Activated naive CD4-positive, alpha-beta T cell treated with anti-CD3 and anti-CD28 coated beads for 36 hours (primary cell): Measurements from ENCODE around the gene HYAL3. TPM values are rescaled to one million over a fixed set of nuclear protein-coding genes. Genes with fewer than 3 reads are reported as not detected.

Experiments
- CTCF ChIA-PET: fragments of 350-600 bp; sonication (Branson Sonifier 250); formaldehyde crosslinking; loops from one replicate; lab custom pipeline; 2021; ENCODE audit warnings: antibody characterized with exemption; lab: Charles Lee
- DNase-seq: peaks from one replicate; pipeline ENCODE4 v3.0.0-alpha.2; 2020
- H3K27ac Mint-ChIP-seq: one replicate; pipeline ENCODE4 v1.8.0; 2021; ENCODE audit warnings: mild to moderate bottlenecking, mixed read lengths
- H3K27me3 Mint-ChIP-seq: one replicate; pipeline ENCODE4 v1.8.0; 2021; ENCODE audit warnings: low read depth, mixed read lengths
- H3K36me3 Mint-ChIP-seq: one replicate; pipeline ENCODE4 v1.8.0; 2021; ENCODE audit warnings: low read depth, mixed read lengths
- H3K4me1 Mint-ChIP-seq: one replicate; pipeline ENCODE4 v1.8.0; 2021; ENCODE audit warnings: low read depth, mixed read lengths
- H3K4me3 Mint-ChIP-seq: one replicate; pipeline ENCODE4 v1.8.0; 2021; ENCODE audit warnings: mild to moderate bottlenecking, moderate library complexity, mixed read lengths
- H3K9me3 Mint-ChIP-seq: one replicate; pipeline ENCODE4 v1.8.0; 2021; ENCODE audit warnings: mixed read lengths
- intact Hi-C: fragments of 100-400 bp; cut with micrococcal nuclease; formaldehyde crosslinking; loops from one replicate; pipeline ENCODE4 v1.15.1; 2023
- total RNA-seq, 2 experiments: library from RNA; stranded (reverse); gene quantifications; one replicate each; pipeline ENCODE4 v1.2.3, GENCODE V29; 2021

HYAL3 gene
- total RNA-seq = under 1 TPM; 0.74 to 0.88 TPM

DNA sequence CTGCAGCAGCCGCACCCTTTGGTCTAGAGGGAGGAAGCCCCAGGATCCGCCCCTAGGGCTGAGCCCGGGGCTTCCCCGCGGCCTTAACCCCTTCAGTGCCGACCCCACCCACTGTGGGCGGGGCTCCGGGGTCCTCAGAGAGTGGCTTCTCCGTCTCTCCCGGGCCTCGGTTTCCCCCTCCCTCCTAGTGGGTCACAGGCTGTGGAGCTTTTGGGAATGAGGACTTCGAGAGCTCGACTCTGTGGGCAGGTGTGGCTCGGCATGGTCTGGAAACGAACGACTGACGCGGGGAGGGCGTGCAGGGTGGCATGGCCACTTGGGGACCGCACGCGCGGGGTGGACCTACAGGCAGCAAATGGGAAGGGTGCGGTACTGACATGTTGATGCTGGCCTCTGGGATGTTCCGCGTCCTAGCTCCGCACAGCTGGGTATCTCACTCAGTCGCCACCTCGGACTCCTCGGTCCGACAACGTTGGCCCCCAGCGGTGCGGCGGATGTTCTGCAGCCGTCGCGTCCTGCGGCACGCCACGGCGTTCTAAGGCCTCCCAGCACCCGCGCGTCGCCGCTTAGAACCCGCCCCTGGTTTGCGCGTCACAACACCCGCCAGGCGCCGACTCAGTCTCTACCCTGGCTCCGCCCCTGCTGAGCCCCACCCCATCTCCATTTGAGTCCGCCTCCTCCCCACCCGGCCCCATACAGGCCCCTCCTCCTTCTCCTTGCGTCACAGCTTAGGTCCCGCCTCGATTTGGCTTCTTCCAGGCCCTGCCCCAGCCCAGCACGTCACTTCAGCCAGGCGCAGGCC, at the start of gene HYAL3, which contains the start of gene NAA80:
HYAL3 (minus strand) TSS at position 570 of the 802 bp plus-strand sequence. CDS start 3,803 bp downstream, outside the sequence.
NAA80 (minus strand) TSS at position 570 of the 802 bp plus-strand sequence. CDS start 1,942 bp downstream, outside the sequence.
- CTCF ChIA-PET = interaction anchor here (0.6 to 2.3 kb wide), 10 partner anchors 16 to 199 kb away, joined by 3 to 15 read pairs (median 5); partner anchors contain the start of gene RASSF1
- Mint-ChIP-seq H3K27ac (peak within 1 kb of the TSS; percentile 97), H3K4me1 (peaks cover 25% of the 10 kb centered on the region), H3K4me3 (peak within 1 kb of the TSS; percentile 99), H3K9me3 (no peaks in the 10 kb centered on the region), H3K36me3 (peaks cover 2% of the 10 kb centered on the region), H3K27me3 (no peaks in the 10 kb centered on the region)
- DNase-seq = peak; percentile 100
- intact Hi-C loops = loop anchor here (1.0 to 2.0 kb wide), 8 partner anchors 22 to 358 kb away; partner anchors contain the start of genes GNAI2, RBM6 and TMEM115

DNA sequence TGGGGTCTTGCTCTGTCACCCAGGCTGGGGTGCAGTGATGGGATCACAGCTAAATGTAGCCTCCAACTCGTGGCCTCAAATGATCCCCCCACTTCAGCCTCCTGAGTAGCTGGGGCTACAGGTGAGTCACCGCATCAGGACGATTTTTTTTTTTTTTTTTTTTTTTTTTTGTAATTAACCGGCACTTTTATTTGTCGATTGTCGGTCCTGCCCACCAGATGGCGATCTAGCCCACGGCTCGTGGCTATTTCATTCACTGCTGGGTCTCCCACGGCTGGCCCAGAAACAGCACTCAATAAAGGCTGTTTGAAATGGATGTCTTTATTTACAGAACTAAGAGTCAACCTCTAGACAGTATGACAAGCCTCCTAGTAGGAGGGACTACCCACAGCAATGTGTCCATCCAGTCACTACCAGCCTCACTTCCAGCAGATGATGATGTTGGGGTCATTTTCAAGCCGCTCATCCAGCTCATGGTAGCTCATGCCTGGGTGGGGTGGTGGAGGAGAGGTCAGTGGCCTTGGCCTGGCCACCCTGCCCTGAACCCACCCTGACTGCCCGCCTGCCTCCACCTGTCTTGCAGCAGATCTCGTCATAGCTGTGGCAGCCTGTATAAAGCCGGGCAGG, 48.1 kb upstream of the HYAL3 start:
- CTCF ChIA-PET = interaction anchor here (0.6 to 4.1 kb wide), 15 partner anchors 9 to 269 kb away, joined by 3 to 29 read pairs (median 4); partner anchors contain the start of genes HYAL3 and NAA80
- Mint-ChIP-seq H3K4me3 (no peak overlapping the region), H3K27me3 (no peaks in the 10 kb centered on the region), H3K9me3 (no peaks in the 10 kb centered on the region), H3K36me3 (peaks cover 10% of the 10 kb centered on the region), H3K4me1 (peaks cover 62% of the 10 kb centered on the region), H3K27ac (peak overlapping the region; percentile 59)
- peak; percentile 84 for DNase-seq
- intact Hi-C loops = loop anchor here (1.0 kb wide), 1 partner anchor 195 kb away; no protein-coding TSS in a partner anchor

GRCh38 chr3:50345586-50346234, 46.5 kb upstream of the HYAL3 start, which contains the start of gene ZMYND10:
Gene ZMYND10, minus strand, starts transcription at chr3:50345732. Its CDS starts 153 bp downstream, at chr3:50345579.
- H3K36me3 Mint-ChIP-seq = peaks cover 9% of the 10 kb centered on the region
- peak within 1 kb of the TSS; percentile 45 for H3K4me3 Mint-ChIP-seq
- no peak within 1 kb of the TSS for H3K27ac Mint-ChIP-seq
- intact Hi-C loops = no loop called here
- peaks cover 57% of the 10 kb centered on the region for H3K4me1 Mint-ChIP-seq
- no peaks in the 10 kb centered on the region for H3K27me3 Mint-ChIP-seq
- peak; percentile 74 for DNase-seq
- H3K9me3 Mint-ChIP-seq = no peaks in the 10 kb centered on the region
- CTCF ChIA-PET = interaction anchor here (0.7 to 1.3 kb wide), 3 partner anchors 11 to 196 kb away, joined by 4 to 6 read pairs (median 4); no protein-coding TSS in a partner anchor

GRCh38 chr3:50345008-50345407, 45.8 kb upstream of the HYAL3 start:
- Mint-ChIP-seq H3K9me3 (no peaks in the 10 kb centered on the region), H3K4me3 (no peak overlapping the region), H3K27ac (no peak overlapping the region), H3K36me3 (peaks cover 9% of the 10 kb centered on the region), H3K27me3 (no peaks in the 10 kb centered on the region), H3K4me1 (peaks cover 53% of the 10 kb centered on the region)
- intact Hi-C loops = no loop called here
- no peak for DNase-seq
- CTCF ChIA-PET = interaction anchor here (0.9 to 1.4 kb wide), 3 partner anchors 8 to 196 kb away, joined by 3 to 4 read pairs (median 4); no protein-coding TSS in a partner anchor

- intact Hi-C loops = no loop called here
- H3K4me3 Mint-ChIP-seq = no peak overlapping the region
- no peak for DNase-seq
- no peaks in the 10 kb centered on the region for H3K27me3 Mint-ChIP-seq
- H3K27ac Mint-ChIP-seq = no peak overlapping the region
- CTCF ChIA-PET = interaction anchor here (0.6 kb wide), 2 partner anchors 21 to 261 kb away, joined by 3 read pairs; no protein-coding TSS in a partner anchor
- H3K9me3 Mint-ChIP-seq = no peaks in the 10 kb centered on the region
- peaks cover 17% of the 10 kb centered on the region for H3K36me3 Mint-ChIP-seq
- peaks cover 48% of the 10 kb centered on the region for H3K4me1 Mint-ChIP-seq
These were observed 43.8 kb upstream of the HYAL3 start for GRCh38 chr3:50342813-50343633.

DNA sequence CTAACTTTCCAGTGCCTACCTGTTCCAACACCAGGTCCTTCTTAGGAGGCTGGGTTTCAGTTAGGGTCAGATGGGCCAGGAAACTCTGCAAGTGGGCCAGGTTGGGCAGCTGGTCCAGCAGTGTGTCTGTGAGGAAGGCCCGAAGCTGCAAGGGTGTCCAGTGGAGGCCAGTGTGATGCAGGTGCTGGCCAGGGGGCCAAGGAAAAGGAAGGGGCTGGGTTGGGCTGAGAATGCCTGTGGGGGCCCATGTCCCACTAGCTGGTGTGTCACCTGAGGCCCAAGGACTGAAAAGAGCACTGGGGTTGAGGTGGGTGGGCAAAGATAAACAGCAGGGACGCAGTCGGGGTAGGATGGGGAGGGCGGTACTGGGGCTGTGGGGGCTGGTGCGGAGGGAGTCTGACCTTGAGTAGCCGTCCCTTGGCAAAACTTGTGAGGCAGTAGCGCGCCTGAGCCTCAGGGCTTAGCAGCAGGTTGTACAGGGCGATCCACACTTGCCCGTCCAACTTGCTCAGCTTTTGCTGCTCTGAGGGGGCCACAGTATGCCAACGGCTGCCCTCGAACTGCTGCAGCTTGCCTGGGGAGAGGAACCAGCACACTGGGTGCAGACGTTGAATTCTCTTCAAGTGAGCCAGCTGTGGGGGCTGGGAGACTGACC, 42.9 kb upstream of the HYAL3 start:
- H3K27me3 Mint-ChIP-seq = no peaks in the 10 kb centered on the region
- H3K36me3 Mint-ChIP-seq = peaks cover 19% of the 10 kb centered on the region
- DNase-seq = no peak
- H3K4me1 Mint-ChIP-seq = peaks cover 39% of the 10 kb centered on the region
- CTCF ChIA-PET = interaction anchor here (0.6 kb wide), 1 partner anchor 201 kb away, joined by 3 read pairs; no protein-coding TSS in a partner anchor
- H3K9me3 Mint-ChIP-seq = no peaks in the 10 kb centered on the region
- intact Hi-C loops = no loop called here
- no peak overlapping the region for H3K4me3 Mint-ChIP-seq
- H3K27ac Mint-ChIP-seq = no peak overlapping the region

DNA sequence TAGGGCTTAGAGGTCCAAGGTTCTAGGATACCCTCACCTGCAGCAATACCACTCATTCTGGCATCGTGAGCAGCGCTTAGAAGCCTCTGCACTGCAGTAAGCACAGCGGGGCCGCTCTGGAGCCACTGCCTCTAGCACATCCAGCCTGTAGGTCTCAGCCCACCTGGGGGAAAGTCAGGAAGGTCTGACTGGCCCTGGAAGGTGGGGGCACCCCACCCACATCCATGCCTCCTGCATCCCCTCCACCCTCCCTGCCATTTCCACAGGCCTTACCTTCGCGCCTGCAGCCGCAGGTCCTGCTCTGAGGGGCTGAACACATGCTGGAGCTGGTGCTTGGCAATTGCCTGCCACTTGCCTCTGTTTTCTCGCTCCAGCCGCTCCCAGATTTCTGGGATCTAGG, 42.3 kb upstream of the HYAL3 start:
- intact Hi-C loops = no loop called here
- Mint-ChIP-seq H3K27me3 (no peaks in the 10 kb centered on the region), H3K9me3 (no peaks in the 10 kb centered on the region), H3K4me1 (peaks cover 38% of the 10 kb centered on the region), H3K36me3 (peaks cover 21% of the 10 kb centered on the region), H3K27ac (peak overlapping the region; percentile 73), H3K4me3 (peak overlapping the region; percentile 94)
- DNase-seq = no peak
- CTCF ChIA-PET = interaction anchor here (0.6 to 1.3 kb wide), 2 partner anchors 8 to 201 kb away, joined by 3 to 6 read pairs; partner anchors contain the start of genes CYB561D2 and NPRL2

DNA sequence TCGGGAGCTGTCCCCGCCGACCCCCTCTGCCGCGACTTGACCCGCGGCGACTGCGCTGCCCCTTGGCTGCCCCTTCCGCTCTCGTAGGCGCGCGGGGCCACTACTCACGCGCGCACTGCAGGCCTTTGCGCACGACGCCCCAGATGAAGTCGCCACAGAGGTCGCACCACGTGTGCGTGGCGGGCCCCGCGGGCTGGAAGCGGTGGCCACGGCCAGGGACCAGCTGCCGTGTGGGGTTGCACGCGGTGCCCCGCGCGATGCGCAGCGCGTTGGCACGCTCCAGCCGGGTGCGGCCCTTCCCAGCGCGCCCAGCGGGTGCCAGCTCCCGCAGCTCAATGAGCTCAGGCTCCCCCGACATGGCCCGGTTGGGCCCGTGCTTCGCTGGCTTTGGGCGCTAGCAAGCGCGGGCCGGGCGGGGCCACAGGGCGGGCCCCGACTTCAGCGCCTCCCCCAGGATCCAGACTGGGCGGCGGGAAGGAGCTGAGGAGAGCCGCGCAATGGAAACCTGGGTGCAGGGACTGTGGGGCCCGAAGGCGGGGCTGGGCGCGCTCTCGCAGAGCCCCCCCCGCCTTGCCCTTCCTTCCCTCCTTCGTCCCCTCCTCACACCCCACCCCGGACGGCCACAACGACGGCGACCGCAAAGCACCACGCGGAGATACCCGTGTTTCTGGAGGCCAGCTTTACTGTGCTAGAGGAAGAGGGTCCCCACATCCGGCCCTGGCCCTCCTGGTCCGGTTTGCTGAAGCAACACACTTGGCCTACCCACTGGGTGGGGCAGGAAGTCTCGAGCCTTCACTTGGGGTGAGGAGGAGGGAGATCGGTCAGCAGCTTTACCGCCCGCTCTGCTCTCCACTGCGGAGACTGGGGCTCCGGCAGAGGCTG, 41.5 kb upstream of the HYAL3 start, which contains the start of gene RASSF1:
RASSF1 (minus strand) TSS at position 389 of the 882 bp plus-strand sequence; CDS start at position 358, 31 bp downstream.
- DNase-seq = peak; percentile 69
- peaks cover 40% of the 10 kb centered on the region for H3K4me1 Mint-ChIP-seq
- peak within 1 kb of the TSS; percentile 94 for H3K4me3 Mint-ChIP-seq
- CTCF ChIA-PET = interaction anchor here (0.9 to 1.3 kb wide), 3 partner anchors 9 to 69 kb away, joined by 3 to 6 read pairs (median 3); partner anchors contain the start of genes CYB561D2, HYAL3, NAA80 and NPRL2
- no peaks in the 10 kb centered on the region for H3K9me3 Mint-ChIP-seq
- H3K36me3 Mint-ChIP-seq = peaks cover 27% of the 10 kb centered on the region
- H3K27me3 Mint-ChIP-seq = no peaks in the 10 kb centered on the region
- intact Hi-C loops = no loop called here
- H3K27ac Mint-ChIP-seq = peak within 1 kb of the TSS; percentile 86

DNA sequence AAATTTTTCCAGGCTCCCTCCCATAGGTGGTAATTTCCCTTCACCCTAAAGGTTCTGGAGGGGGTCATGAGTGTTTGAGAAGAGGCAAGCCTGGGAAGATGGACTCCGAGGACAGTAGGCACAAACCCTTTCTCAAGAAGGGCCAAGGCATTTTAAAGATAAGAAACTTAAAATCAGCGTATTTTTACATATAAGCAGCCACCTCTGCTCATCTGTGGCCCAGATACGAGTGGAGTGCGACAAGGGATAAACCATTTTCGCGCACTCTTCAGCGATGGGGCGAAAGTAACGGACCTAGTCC, 40.9 kb upstream of the HYAL3 start:
- CTCF ChIA-PET = interaction anchor here (0.9 to 1.3 kb wide), 3 partner anchors 10 to 68 kb away, joined by 3 to 6 read pairs (median 3); partner anchors contain the start of genes CYB561D2, HYAL3, NAA80 and NPRL2
- no peak for DNase-seq
- H3K9me3 Mint-ChIP-seq = no peaks in the 10 kb centered on the region
- H3K27ac Mint-ChIP-seq = peak overlapping the region; percentile 86
- H3K27me3 Mint-ChIP-seq = no peaks in the 10 kb centered on the region
- H3K4me1 Mint-ChIP-seq = peaks cover 42% of the 10 kb centered on the region
- H3K36me3 Mint-ChIP-seq = peaks cover 33% of the 10 kb centered on the region
- peak overlapping the region; percentile 94 for H3K4me3 Mint-ChIP-seq
- intact Hi-C loops = no loop called here
